GM12801 (cell line): Measurements from ENCODE around the gene DCANP1.

Source experiments
- TF ChIP-seq, protein P1 (sequence below): IDR thresholded peaks from one replicate; pipeline ENCODE4 v1.5.1; 2011; ENCODE audit warnings: control low read depth; ENCODE audit not compliant: insufficient read length; ENCODE audit errors: extremely low read depth

Gene DCANP1

DNA sequence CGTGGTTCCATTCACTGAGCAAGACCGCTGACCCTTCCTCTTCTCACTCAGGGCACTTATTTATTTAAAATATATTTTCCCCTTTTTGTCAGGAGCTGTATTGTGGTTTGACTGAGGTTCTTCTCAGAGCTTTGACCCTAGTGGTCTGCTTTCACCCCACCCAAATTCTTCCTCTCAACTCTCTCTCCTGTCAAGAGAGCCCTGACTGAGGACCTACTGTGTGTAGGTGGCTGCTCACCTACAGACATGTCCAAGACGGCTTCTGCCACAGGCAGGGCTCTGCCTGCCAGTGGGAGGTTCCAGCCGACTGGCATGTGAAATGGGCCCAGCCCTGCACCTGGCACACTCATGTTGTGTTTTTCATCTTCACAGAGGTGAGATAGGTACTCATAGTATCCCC, 5.2 kb downstream of the DCANP1 start:
- TF ChIP-seq, protein P1, sequence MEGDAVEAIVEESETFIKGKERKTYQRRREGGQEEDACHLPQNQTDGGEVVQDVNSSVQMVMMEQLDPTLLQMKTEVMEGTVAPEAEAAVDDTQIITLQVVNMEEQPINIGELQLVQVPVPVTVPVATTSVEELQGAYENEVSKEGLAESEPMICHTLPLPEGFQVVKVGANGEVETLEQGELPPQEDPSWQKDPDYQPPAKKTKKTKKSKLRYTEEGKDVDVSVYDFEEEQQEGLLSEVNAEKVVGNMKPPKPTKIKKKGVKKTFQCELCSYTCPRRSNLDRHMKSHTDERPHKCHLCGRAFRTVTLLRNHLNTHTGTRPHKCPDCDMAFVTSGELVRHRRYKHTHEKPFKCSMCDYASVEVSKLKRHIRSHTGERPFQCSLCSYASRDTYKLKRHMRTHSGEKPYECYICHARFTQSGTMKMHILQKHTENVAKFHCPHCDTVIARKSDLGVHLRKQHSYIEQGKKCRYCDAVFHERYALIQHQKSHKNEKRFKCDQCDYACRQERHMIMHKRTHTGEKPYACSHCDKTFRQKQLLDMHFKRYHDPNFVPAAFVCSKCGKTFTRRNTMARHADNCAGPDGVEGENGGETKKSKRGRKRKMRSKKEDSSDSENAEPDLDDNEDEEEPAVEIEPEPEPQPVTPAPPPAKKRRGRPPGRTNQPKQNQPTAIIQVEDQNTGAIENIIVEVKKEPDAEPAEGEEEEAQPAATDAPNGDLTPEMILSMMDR: no peak

GRCh38 chr5:135441350-135441831, 5.8 kb downstream of the DCANP1 start:
- TF ChIP-seq, protein P1: no peak

GRCh38 chr5:135440916-135441315, 6.2 kb downstream of the DCANP1 start:
- TF ChIP-seq, protein P1: no peak

DNA sequence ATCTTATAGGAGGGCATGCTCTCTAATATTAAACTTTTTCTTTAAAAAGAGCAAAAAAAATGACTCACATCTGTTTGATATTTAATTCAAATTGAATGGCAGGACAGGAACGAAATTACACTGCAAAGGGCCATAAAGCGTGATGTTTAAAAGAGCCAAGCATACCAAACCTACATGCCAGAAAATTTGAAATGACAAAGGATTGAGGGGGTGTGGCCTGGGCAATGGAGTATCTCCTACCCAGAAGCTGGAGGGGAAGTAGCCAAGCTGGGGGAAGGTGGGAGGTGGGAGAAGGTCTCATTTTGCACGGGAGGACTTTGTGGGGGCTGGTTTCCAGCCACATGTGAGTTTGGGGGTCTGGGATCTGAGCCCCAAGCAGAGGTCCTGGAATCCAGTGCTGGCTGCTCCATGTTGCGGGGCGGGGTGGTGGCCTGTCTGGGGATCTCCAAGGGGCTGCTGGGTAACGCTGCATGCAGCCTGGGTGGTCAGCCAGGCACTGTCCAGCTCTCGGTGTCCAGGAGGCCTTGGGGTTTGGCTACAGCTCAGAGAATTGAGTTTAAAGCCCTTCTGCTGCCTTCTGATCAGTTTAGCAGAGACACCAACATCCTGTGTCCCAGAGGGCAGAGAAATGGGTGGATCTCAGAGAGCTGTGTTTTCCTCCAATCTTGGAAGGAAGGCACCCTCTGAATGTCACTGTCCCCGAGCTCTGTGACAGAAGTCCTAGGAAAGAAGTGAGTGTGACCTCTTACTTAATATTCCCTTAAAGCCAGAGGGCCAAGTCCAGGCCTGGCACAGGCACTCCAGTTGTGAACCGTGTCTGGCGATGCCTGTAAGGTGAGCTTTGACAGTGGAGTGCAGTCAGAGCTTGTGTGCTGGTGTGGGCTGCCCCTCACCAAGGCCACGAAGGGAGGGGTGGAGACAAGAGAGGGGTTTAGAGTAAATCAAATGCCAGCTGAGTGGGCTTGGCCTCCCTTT, 7.6 kb downstream of the DCANP1 start:
- TF ChIP-seq, protein P1: no peak

- TF ChIP-seq, protein P1: no peak
Measured at GRCh38 chr5:135438636-135439221, 8.4 kb downstream of the DCANP1 start.

DNA sequence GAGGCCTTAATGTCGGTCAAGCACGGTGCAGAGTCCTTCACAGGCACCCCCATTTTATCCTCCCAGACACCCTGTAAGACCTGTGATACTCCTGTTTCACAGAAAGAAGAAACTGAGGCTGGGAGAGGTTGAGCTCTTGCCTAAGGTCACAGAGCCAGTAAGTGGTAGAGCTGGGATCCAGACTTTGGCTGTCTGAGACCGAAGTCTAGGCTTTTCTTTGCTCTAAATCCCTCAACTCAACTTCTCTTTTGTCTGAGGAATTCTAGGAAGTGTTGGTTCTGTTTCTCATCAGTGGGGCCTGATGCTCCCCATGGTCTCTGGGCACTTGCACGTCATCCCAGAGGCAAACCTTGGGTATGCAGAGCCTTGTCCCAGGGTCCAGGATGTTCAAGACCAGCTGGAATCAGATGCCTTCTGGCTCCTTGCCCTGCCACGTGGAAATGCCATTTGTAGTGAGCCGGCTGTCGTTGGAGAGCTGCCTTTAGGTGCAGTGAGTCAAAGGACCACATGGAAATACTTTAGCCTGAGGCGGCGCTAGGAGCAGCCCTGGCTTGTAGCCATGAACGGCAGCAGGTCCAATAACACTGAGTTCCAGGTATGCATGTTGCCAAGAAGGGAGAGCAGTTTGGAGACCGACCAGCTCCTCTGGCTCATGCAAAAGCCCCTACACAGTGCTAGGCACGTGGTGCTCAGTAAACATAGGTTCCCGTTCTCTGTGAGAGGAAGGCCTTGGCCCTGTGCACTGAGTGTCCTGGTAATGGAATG, 9.2 kb downstream of the DCANP1 start:
- TF ChIP-seq, protein P1: no peak

GRCh38 chr5:135437422-135437795, 9.7 kb downstream of the DCANP1 start:
- TF ChIP-seq, protein P1: no peak
